C4-2B (cell line): Measurements from ENCODE around the gene C1S.
"Not testable (repeated sequence)": the region's sequence is repeated elsewhere in the genome, so short reads cannot be mapped to it uniquely, and the experiment has no call there.

ENCODE experiments used
- CTCF ChIP-seq: fragments of 450-650 bp; conservative IDR thresholded peaks from 2 replicates; pipeline ENCODE4 v1.5.1; 2017; ENCODE audit warnings: mild to moderate bottlenecking
- ZFX ChIP-seq: fragments of 450-650 bp; IDR thresholded peaks from 2 replicates; pipeline ENCODE4 v1.6.1; 2017

- TF ChIP-seq CTCF, ZFX: not testable (repeated sequence)
Observed at GRCh38 chr12:7055736-7056135, 4.8 kb upstream of the C1S start.
